ENCODE data around the gene OR1J2.
"Not testable (repeated sequence)": the region's sequence is repeated elsewhere in the genome, so short reads cannot be mapped to it uniquely, and the experiment has no call there.

Gene OR1J2

GRCh38 chr9:122510502-122510901, at the start of gene OR1J2:
OR1J2 (plus strand) TSS chr9:122510802; CDS start chr9:122510802, 0 bp downstream.
- no peak for DNase-seq (ENCODE audit: low read depth in 2 of 2)

GRCh38 chr9:122463828-122464632, 46.6 kb upstream of the OR1J2 start:
- no peak for DNase-seq (ENCODE audit: low read depth in 2 of 2)

- peak; percentile 56 for DNase-seq (ENCODE audit: low read depth in 2 of 2)
Observed at GRCh38 chr9:122464633-122465567, 45.7 kb upstream of the OR1J2 start.

GRCh38 chr9:122466456-122466855, 44.1 kb upstream of the OR1J2 start:
- no peak for DNase-seq (ENCODE audit: low read depth in 2 of 2)

GRCh38 chr9:122468735-122469134, 41.9 kb upstream of the OR1J2 start:
- DNase-seq (ENCODE audit: low read depth in 2 of 2) = no peak

- no peak for DNase-seq (ENCODE audit: low read depth in 2 of 2)
Observed at GRCh38 chr9:122474561-122474960, 36.0 kb upstream of the OR1J2 start.

- no peak for DNase-seq (ENCODE audit: low read depth in 2 of 2)
Observed at GRCh38 chr9:122475717-122476116, 34.9 kb upstream of the OR1J2 start.

- no peak for DNase-seq (ENCODE audit: low read depth in 2 of 2)
Observed at GRCh38 chr9:122477346-122477745, 33.3 kb upstream of the OR1J2 start.

GRCh38 chr9:122477826-122478225, 32.8 kb upstream of the OR1J2 start, which contains the start of gene OR1J1:
OR1J1 (minus strand) TSS chr9:122477926; CDS start chr9:122477926, 0 bp downstream.
- DNase-seq (ENCODE audit: low read depth in 2 of 2) = no peak

GRCh38 chr9:122479062-122479461, 31.5 kb upstream of the OR1J2 start:
- DNase-seq (ENCODE audit: low read depth in 2 of 2) = no peak

- peak; percentile 0 to 4 for DNase-seq (ENCODE audit: low read depth in 2 of 2)
Observed at GRCh38 chr9:122498883-122499288, 11.7 kb upstream of the OR1J2 start.

- no peak for DNase-seq (ENCODE audit: low read depth in 2 of 2)
Observed at GRCh38 chr9:122506964-122507363, 3.6 kb upstream of the OR1J2 start.

- no peak for DNase-seq (ENCODE audit: low read depth in 2 of 2)
Observed at GRCh38 chr9:122518226-122518625, 7.6 kb downstream of the OR1J2 start.

GRCh38 chr9:122518841-122519240, 8.2 kb downstream of the OR1J2 start, which contains the start of gene OR1J4:
OR1J4 (plus strand) TSS chr9:122519141; CDS start chr9:122519141, 0 bp downstream.
- no peak for DNase-seq (ENCODE audit: low read depth in 2 of 2)

- DNase-seq (ENCODE audit: low read depth in 2 of 2) = no peak
Observed at GRCh38 chr9:122519376-122519775, 8.8 kb downstream of the OR1J2 start.

- no peak for DNase-seq (ENCODE audit: low read depth in 2 of 2)
Observed at GRCh38 chr9:122526602-122527001, 16.0 kb downstream of the OR1J2 start.

GRCh38 chr9:122527193-122527592, 16.6 kb downstream of the OR1J2 start, which contains the start of gene OR1N1:
OR1N1 (minus strand) TSS chr9:122527293; CDS start chr9:122527293, 0 bp downstream.
- DNase-seq (ENCODE audit: low read depth in 2 of 2) = no peak

- DNase-seq (ENCODE audit: low read depth in 2 of 2) = not testable (repeated sequence)
Observed at GRCh38 chr9:122531157-122531556, 20.6 kb downstream of the OR1J2 start.

- no peak for DNase-seq (ENCODE audit: low read depth in 2 of 2)
Observed at GRCh38 chr9:122536134-122536533, 25.5 kb downstream of the OR1J2 start.

- not testable (repeated sequence) for DNase-seq (ENCODE audit: low read depth in 2 of 2)
Observed at GRCh38 chr9:122537066-122537465, 26.5 kb downstream of the OR1J2 start.

GRCh38 chr9:122538757-122539156, 28.2 kb downstream of the OR1J2 start:
- DNase-seq (ENCODE audit: low read depth in 2 of 2) = no peak

GRCh38 chr9:122546196-122546595, 35.6 kb downstream of the OR1J2 start:
- no peak for DNase-seq (ENCODE audit: low read depth in 2 of 2)
